GM19452 (cell line): Measurements from ENCODE around the gene IGFBP1.
"Not testable (repeated sequence)": the region's sequence is repeated elsewhere in the genome, so short reads cannot be mapped to it uniquely, and the experiment has no call there.

Source experiments
- ATAC-seq: cut with Tn5 transposase; IDR thresholded peaks from one replicate; pipeline ENCODE4 v1.9.1; 2021; ENCODE audit not compliant: unreplicated experiment

IGFBP1 gene

GRCh38 chr7:45888185-45888992, at the start of gene IGFBP1:
TSS of gene IGFBP1 (plus strand) at chr7:45888488. CDS start at chr7:45888653, 165 bp downstream.
- no peak for ATAC-seq

- ATAC-seq = not testable (repeated sequence)
Measured at GRCh38 chr7:45838852-45839251, 49.4 kb upstream of the IGFBP1 start.

- ATAC-seq = not testable (repeated sequence)
Measured at GRCh38 chr7:45841926-45842717, 46.2 kb upstream of the IGFBP1 start.

GRCh38 chr7:45846536-45846935, 41.8 kb upstream of the IGFBP1 start:
- not testable (repeated sequence) for ATAC-seq

DNA sequence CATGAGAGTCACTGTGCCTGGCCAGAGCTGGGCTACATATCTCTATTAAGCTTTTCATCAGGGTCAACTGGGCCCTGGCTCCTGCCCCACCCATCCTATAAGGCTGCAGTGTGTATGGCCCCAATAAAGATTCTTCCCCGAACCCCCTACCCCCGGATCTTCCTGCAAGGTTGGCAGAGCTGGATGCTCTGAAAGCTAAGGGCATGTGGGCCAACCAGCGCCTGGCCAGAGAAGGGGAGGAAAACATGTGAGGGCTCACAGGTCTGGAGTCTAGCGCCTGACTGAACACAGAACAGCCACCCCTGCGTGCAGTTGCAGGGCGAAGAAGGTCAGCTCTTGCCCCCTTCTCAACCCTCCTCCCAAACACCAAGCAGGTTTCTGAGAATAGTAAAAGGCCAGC, 39.6 kb upstream of the IGFBP1 start:
- ATAC-seq = not testable (repeated sequence)

- not testable (repeated sequence) for ATAC-seq
Measured at GRCh38 chr7:45852984-45853383, 35.3 kb upstream of the IGFBP1 start.

GRCh38 chr7:45853491-45853890, 34.8 kb upstream of the IGFBP1 start:
- ATAC-seq = not testable (repeated sequence)

DNA sequence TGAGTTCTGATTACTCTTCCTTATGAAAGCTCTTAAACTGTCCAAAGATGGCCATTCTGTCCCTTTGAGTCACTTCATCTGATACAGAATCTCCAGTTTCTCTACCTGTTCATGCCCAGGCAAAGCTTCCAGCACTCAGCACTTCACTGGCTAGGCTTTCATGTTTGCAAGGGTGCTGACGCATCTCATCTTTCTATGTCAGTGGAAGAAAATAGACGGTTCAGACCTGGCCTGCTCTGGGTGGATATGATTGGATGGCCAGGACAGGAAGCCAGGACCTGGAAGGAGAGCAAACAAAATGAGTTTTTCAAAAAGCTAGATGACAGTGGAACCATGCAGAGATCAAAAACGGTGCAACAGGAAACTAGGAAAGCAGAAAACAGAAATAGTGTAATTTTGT, 32.6 kb upstream of the IGFBP1 start:
- not testable (repeated sequence) for ATAC-seq

DNA sequence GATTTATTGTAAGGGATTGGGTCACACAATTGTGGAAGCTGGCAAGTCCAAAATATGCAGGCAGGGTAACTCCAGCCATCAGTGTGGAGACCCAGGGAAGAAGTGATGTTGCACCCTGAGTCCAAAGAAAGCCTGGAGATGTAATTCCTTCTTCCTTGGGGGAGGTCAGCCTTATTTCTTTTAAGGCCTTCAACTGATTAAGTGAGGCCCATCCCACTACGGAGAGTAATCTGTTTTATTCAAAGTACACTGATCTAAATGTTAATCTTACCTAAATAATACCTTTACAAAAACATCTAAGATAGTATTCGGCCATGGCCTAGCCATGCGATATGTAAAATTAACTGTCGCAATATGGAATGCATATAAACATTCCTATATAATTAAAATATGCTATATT, 31.4 kb upstream of the IGFBP1 start:
- not testable (repeated sequence) for ATAC-seq

- no peak for ATAC-seq
Measured at GRCh38 chr7:45863715-45864114, 24.6 kb upstream of the IGFBP1 start.

- no peak for ATAC-seq
Measured at GRCh38 chr7:45865594-45866410, 22.5 kb upstream of the IGFBP1 start.

GRCh38 chr7:45867471-45867870, 20.8 kb upstream of the IGFBP1 start:
- ATAC-seq = no peak

- ATAC-seq = no peak
Measured at GRCh38 chr7:45869426-45869825, 18.9 kb upstream of the IGFBP1 start.

DNA sequence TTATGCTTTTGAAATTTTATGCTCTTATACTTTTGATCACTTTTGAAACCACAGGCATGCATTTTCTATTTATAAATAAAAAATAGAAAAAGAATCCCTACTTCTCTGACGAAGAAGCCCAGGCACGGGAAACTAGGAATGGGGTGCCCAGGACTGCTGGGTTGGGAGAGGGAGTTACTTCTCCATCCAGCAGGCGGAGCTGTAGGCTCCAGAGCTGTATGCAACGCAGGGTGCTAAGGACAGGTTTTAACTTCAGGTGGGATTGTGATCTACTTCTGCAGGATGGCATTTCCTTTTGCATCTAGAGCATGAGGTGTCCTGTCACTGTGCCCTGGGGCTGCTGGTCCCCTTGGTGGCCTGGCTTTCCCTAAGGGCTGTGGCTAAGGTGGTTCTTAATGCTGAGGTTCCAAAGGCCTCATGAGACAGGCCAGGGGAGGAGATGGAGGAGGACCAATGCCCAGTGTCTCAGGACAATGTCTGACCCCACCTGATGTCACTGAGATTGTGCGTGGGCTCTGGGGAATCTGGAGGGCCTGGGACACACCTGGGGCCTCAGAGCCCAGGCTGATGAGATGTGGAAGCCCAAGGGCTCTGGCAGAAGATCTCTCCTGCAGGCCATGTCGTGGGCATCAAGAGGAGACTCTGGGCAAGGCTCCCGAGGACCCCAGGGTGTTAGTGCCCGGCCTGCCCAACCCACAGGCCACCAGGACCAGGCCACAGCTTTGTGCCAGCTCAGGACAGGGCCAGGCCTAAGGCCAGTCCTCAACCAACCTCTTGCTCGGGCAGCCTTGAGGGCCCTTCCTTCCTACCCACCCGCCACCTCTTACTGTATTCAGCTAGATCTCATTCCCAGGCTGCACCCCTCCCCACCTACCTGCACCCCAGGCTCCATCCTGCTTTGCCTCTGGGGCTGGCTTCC, 15.9 kb upstream of the IGFBP1 start:
- ATAC-seq = no peak

GRCh38 chr7:45873035-45873354, 15.3 kb upstream of the IGFBP1 start, which contains the start of gene CCDC201:
TSS of gene CCDC201 (minus strand) at chr7:45873082. CDS start at chr7:45873007, 75 bp downstream.
- ATAC-seq = no peak

DNA sequence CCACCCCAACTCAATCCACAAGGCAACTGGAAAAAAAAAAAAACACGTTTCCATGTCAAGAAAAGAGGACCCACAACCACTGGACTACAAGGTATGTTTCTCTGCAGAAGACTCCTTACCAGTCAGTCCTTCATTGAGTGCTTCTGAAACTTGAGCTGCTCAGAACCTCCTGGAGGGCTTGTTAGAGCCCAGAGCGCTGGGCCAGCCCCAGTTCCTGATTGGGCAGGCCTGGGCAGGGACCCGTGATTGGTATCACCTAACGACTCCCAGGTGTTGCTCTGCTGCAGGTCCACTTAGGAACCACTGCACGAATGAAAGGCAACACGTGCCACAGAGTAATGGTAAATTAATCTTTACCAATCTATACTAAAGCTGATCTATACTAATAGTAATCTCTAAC, 14.9 kb upstream of the IGFBP1 start:
- no peak for ATAC-seq

- no peak for ATAC-seq
Measured at GRCh38 chr7:45874408-45875131, 13.7 kb upstream of the IGFBP1 start.

DNA sequence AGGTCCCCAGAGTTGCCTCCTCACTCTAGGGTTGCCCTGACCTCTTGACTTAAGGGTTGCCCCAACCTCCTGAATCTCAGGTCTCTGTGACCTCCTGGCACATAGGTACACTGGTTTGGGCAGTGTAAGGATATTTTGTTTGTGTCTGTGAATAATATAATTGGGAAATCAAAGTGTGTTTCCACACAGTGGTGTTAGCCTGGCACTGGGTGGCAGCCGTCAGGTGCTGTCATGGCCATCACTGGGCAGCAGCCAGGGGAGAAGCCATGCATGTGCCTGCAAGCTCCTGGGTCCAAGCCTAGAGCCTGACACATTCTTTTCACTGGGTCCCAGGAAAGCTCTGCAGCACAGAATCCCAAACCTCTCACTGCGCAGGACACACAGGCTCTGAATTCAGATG, 11.8 kb upstream of the IGFBP1 start:
- no peak for ATAC-seq

DNA sequence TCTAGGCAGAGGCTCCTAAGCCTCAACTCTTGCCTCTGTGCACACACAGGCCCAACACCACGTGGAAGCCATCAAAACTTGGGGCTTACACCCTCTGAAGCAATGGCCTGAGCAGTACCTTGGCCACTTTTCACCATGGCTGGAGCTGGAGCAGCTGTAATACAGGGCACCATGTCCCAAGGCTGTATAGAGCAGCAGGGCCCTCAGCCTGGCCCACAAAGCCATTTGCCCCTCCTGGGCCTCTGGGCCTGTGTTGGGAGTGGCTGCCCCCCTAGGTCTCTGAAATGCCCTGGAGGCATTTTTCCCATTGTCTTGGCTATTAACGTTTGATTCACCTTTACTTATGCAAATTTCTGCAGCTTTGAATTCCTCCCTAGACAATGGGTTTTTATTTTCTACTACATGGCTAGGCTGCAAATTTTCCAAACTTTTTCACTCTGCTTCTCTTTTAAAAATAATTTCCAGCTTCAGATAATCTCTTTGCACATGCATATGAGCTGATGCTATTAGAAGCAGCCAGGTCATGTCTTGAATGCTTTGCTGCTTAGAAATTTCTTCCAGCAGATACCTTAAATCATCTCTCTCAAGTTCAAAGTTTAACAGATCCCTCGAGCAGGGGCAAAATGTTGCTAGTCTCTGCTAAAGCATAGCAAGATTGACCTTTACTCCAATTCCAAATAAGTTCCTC, 9.7 kb upstream of the IGFBP1 start:
- ATAC-seq = no peak
